Limb (tissue), 2 donors: Measurements from ENCODE around the gene GNS.
"Not testable (repeated sequence)": the region's sequence is repeated elsewhere in the genome, so short reads cannot be mapped to it uniquely, and the experiment has no call there.

Experiments
- DNase-seq, 2 donors: peaks; one replicate each; pipeline ENCODE4 v3.0.0-alpha.2; 2016; ENCODE audit errors: extremely low spot score in 2 of 2

GNS gene

DNA sequence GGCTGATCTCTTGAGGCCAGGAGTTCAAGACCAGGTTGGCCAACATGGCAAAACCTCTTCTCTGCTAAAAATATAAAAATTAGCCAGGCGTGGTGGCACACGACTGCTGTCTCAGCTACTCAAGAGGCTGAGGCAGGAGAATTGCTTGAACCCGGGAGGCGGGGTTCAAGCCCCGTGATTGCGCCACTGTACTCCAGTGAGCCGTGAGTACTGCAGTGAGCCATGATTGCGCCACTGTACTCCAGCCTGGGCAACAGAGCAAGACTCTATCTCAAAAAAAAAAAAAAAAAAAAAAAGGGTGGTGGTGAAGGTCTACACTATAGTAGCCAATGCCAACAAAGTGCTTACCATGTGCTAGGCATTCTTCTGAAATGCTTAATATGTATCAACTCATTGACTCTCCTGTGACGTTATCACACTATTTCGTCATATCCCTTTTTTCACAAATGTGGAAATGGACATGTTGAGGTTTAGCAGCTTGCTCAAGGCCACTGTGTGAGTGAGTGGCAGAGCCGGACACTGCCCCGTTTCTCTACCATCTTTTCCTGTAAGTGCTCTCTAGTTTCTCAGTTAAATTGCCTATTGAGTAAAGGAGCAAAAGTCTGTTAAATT lies 59.6 kb downstream of the GNS start:
- DNase-seq: no peak

DNA sequence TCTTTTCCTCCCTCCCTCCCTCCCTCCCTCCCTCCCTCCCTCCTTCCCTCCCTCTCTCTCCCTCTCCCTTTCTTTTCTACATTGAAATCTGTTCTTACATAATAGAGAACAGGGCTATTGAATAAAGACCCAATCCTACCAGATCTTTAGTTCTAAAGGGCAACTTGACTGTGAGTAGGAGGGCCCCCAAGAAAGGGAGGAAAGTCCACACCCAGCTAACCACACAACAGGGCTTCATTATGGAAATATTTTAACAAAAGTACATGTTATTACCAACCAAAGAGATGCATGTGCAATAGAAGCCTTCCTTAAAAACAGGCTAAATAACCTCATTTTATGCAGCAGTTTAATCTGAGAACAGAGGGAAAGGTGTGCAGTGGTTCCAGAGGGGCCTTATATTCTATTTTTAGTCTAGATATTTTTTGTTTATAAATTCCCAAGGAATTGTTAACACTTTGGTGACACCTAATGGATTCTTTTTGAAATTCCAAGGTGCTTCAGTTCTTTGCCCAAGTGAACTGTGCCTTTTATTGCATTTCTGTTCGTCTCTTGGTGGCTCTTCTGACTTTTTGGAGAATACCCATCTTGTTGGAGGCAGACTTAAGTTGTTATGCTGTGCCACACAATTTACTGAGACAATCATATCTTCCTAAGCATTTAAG lies 63.0 kb downstream of the GNS start:
- DNase-seq: no peak

DNA sequence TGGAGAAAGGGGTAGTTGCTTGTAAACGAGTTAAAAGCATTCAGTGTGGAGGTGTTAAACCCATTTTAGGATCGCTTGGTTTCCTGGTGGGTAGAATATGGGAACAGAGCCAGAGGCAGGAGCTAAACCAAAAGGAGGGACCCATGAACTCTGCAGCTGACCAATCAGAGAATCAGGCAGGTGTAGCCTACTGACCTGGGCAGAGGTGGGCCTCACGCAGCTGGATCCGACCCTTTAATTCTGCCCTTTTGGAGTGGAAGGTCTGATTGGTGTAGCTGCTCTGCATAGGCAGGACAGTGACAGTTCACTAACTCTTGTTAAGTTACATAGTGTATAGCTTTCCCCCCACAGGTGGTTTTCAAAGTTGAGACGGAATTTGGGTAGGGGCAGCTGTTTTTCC lies 63.7 kb downstream of the GNS start:
- no peak for DNase-seq

- peak in 1 of 2 donors; percentile 38 for DNase-seq
Measured at GRCh38 chr12:64694130-64695040, 64.8 kb downstream of the GNS start.

- DNase-seq: no peak
Measured at GRCh38 chr12:64691795-64692583, 67.2 kb downstream of the GNS start.

GRCh38 chr12:64691227-64691794 lies 67.9 kb downstream of the GNS start:
- DNase-seq: no peak

DNA sequence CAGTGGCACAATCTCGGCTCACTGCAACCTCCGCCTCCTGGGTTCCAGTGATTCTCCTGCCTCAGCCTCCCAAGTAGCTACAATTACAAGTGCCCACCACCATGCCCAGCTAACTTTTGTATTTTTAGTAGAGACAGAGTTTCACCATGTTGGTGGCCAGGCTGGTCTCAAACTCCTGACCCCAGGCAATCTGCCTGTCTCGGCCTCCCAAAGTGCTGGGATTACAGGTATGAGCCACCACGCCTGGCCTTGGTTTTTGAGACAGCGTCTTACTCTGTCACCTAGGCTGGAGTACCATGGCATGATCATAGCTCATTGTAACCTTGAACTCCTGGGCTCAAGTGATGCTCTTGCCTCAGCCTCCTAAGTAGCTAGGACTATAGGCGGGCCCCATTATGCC lies 69.0 kb downstream of the GNS start:
- DNase-seq: not testable (repeated sequence)

DNA sequence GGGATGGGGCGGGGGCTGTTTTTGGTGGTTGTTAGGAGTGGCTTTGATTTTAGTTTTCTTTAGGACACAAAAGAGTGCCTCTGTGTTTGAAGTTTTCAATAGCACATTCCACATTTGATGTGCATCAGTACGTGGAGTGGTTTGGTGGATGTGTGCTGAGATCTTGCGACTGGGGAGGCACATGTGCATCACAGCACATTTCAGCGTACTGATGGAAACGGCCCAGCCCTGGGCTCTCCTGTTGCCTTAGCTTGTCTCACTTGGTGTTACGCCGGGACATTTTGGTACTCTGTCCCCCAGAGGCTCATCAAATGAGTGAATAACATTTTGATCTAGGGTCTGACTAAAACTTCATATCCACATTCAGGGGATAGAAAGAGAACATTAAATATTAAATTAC lies 70.5 kb downstream of the GNS start:
- no peak for DNase-seq

DNA sequence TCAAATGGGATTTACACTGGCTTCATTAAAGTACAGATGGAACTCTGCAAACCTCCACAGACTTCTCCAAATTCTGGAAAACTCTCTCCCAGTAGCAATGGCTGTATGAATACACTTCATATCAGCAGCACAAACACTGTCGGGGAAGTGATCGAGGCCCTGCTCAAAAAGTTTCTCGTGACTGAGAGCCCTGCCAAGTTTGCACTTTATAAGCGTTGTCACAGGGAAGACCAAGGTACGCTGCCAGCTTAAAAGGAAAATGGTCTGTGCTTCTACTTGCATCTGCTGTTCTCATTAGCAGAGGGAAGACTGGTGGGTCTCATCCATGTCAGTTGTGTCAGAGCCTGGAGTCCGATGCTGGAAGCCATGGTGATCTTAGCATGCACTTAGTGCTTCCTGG lies 71.0 kb downstream of the GNS start:
- no peak for DNase-seq

DNA sequence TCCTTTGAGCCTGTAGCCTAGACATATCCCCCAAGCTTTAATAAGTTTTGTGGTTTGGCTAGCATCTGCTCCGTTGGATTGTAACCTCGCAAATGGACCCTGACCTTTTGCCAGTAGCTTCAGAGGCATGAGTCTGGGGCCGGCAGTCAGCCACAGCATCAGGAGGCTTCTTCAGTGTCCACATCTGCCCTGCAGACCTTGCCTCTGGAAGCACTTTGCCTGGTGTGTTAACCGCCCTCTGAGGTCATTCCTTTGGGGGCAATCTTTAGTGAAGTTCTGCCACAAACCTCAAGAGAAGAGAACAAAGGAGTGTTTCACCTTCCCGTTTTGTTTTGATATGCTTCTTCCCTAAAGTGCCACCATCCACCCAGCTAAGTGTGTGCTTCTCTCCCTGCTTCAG lies 71.4 kb downstream of the GNS start:
- no peak for DNase-seq

- no peak for DNase-seq
Measured at GRCh38 chr12:64685605-64686004, 73.6 kb downstream of the GNS start.

DNA sequence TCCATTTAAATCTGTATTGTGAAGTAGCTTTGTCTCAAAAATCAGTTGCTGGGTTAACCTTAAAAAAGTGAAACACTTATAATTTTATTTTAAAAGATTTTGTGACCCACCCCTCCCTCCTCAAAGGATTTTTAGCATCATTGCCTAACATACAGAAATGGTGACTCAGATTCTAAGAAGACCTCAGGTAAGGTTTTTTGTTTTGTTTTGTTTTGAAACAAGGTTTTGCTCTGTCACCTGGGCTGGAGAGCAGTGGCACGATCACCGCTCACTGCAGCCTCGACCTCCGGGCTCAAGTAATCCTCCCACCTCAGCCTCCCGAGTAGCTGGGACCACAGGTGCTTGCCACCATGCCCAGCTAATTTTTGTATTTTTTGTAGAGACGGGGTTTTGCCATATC lies 74.2 kb downstream of the GNS start:
- DNase-seq: no peak

GRCh38 chr12:64683816-64684543 lies 75.2 kb downstream of the GNS start:
- no peak for DNase-seq

GRCh38 chr12:64682572-64683277 lies 76.5 kb downstream of the GNS start:
- no peak for DNase-seq

GRCh38 chr12:64681200-64682052 lies 77.8 kb downstream of the GNS start:
- no peak for DNase-seq

GRCh38 chr12:64680235-64680634 lies 79.0 kb downstream of the GNS start:
- DNase-seq: no peak

DNA sequence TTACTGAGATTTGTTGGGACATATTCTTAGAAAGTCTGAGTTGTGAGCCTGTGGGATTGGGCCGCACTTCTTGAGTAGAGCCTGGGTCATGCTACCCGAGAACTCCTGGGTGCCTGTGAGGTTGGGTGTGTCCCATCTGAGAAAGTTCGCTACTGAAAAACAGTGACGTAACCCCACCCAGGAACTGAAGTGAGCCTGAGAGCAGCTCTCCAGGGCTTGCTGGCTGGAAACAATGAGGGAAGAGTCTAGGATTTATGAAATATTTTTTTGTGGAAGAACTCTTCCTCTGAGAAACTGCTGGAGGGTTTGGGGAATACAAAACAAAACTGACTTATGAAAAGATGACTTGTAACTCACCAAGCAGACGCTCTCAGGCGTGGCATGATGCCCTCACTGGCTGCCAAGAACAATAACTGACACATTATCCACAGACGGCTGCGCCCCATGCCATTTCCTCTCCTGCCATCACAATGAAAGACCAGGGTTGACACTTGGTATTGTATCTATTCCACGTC lies 79.7 kb downstream of the GNS start:
- DNase-seq: peak in 1 of 2 donors; percentile 38

GRCh38 chr12:64678835-64679234 lies 80.4 kb downstream of the GNS start:
- DNase-seq: no peak

DNA sequence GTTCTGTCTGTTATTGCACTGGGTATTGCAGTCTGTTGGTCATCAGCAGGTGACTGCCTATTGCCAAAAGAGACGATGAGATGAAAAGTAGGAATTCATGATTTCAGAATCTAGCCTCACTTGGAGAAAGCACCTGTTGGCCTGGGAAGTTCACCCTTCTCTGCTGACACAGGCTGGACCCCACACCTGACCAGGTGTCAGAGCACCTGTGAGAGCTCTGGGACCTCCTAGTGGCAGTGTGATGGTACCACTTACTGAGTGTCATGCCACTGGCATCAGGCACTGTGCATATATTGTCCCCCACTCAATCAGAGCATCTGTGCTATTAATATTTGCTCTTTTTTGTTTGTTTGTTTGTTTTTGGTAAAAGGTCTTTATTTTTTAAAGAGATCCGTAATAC lies 81.0 kb downstream of the GNS start:
- no peak for DNase-seq
